GM19372 (cell line): Measurements from ENCODE around the gene COX8A.
A peak's percentile ranks its signal among the peaks of the same experiment; 100 is the strongest.
"Not testable (repeated sequence)": the region's sequence is repeated elsewhere in the genome, so short reads cannot be mapped to it uniquely, and the experiment has no call there.

ENCODE experiments used
- ATAC-seq: cut with Tn5 transposase; IDR thresholded peaks from one replicate; pipeline ENCODE4 v1.9.1; 2021; ENCODE audit warnings: mild to moderate bottlenecking, low read depth, moderate library complexity; ENCODE audit not compliant: unreplicated experiment

The COX8A gene

GRCh38 chr11:63966444-63966843 lies 8.0 kb upstream of the COX8A start:
- ATAC-seq = no peak

GRCh38 chr11:63969461-63969860 lies 5.0 kb upstream of the COX8A start:
- ATAC-seq = no peak

GRCh38 chr11:63970902-63971301 lies 3.5 kb upstream of the COX8A start:
- no peak for ATAC-seq

DNA sequence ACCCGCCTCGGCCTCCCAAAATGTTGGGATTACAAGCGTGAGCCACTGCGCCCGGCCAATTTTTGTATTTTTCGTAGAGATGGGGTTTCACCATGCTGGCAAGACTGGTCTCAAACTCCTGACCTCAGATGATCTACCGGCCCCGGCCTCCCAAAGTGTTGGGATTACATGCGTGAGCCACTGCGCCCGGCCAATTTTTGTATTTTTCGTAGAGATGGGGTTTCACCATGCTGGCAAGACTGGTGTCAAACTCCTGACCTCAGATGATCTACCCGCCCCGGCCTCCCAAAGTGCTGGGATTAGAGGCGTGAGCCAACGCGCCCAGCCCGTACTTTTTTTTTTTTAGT lies 535 bp upstream of the COX8A start:
- not testable (repeated sequence) for ATAC-seq

GRCh38 chr11:63978551-63979239 lies 4.3 kb downstream of the COX8A start:
- no peak for ATAC-seq

DNA sequence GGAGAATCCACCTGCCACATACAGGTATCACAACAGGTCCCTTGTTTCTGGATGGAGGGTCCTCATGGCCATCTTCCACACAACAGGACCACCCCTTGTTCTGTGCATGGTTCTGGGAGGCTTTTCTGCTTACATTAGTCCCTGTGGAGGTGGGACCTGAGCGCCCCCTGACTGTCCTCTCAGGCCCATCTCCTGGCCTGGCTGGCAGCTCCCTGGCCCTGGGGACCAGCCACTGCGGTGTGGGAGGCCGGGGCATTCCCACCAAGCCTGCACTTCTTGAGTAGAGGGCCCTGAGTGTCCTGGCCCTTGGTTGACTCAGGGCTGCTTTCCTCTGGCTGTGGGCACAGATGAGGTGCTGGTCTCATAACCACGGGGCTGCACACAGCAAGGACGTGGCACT lies 5.0 kb downstream of the COX8A start:
- no peak for ATAC-seq

DNA sequence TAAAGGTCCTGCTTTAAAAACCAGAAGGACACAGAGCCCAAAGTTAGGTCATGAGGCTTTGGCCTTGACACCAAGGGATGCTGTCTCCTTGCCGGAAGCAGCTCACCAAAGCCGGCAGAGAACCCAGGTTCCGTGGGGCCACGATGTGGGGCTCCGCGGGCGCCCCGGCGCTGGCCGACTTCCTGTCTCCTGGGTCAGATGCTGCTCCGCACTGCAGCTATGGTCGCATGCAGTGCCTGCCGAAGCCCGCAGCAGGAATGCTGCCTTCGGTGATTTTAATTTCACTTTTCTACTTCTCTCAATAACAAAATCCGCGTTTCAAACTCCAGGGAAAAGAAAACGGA lies 11.4 kb downstream of the COX8A start:
- ATAC-seq = no peak

DNA sequence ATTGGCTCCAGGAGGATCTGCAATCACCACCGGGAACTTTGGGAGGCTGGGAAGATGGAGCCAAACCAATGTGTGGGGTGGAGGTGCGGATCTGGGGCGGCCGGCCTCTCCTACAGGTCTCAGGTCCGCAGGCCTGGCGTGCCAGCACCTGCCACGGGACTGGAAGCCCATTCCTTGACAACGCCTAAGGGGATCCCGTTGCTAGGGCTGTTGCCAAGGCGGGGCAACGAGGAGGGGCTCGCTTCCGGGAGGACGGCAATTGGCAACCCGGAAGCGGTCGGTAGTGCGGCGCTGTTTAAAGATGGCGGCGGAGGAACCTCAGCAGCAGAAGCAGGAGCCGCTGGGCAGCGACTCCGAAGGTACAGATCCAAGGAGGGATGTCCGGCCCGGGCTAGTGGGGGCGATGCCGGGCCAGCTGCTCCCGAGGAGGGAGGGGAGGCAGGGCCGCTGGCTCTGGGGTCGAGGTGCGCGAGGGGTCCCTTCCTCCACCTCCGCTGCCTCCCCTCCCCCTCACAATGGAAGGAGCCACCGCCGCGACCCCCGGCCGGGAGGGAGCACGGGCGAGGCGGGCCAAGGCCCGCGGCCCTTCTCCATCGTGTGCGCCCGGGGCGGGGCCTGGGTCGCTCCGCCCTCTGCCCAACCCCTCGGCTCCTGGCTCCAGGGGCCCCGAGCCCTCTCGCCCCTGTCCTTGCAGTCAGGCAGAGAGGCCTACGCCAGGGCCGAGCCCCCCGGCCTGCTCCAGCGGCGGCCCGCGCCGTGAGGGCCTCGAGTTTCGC lies 11.9 kb downstream of the COX8A start, which contains the start of gene OTUB1:
TSS of gene OTUB1 (plus strand) at position 283 of the 776 bp plus-strand sequence. CDS start at position 302, 19 bp downstream.
- peak; percentile 79 for ATAC-seq

DNA sequence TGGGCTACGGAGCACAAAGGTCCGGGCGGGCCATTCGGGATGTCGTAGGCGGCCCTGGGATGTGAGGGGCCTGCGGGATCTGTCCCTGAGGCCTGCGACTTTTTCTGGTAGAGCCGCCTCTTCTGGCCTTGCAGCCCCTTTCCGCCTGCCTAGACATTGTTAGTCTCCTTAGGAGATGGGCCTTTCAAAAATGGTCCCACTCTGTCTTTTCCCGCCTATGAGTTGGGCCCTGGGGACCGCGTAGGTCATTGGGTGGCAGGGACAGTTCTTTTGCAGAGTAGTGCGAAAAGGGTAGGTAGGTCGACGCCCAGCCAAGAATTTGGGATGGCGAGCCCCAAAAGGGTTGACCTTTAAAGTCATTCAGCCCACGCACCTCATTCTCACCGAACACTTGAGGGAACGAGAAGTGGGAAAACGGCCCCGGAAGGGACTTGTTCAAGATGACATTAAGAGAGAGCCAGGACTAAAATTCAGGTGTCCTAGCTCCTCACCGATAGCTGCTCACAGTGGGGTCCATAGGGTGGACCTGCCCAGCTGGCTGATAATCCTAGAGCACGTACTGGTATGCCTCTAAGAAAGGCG lies 12.6 kb downstream of the COX8A start:
- no peak for ATAC-seq

DNA sequence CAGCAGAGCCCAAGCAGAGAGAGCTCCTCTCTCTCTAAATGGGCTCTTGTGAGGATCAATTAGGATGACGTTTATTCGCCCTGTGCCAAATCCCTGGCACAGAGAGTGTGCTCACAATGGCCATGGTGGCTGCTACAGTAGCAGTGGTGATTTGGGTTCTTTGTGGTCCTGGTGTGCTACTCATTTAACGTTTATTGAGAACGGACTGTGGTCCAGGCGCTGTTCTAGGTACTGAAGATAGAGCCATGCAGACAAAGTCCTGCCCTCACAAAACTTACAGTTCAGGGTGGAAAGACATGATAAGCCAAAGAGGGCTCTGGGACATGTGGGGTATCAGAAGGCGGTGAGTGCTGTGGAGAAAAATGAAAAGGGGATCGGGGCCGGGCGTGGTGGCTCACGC lies 17.1 kb downstream of the COX8A start:
- ATAC-seq = no peak

- ATAC-seq = no peak
Observed at GRCh38 chr11:63993100-63993499, 18.7 kb downstream of the COX8A start.

DNA sequence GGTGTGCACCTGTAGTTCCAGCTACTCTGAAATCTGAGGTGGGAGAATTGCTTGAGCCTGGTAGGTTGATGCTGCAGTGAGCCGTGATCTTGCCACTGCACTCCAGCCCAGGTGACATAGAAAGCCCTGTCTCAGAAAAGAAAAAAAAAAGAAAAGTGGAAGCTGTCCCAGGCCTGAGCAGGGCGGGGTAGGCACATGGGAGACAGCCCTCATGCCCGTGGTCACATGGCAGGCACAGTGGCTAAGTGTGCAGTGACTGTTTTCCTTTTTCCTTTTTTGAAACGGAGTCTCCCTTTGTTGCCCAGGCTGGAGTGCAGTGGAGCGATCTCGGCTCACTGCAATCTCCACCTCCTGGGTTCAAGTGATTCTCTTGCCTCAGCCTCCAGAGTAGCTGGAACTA lies 19.6 kb downstream of the COX8A start:
- ATAC-seq = no peak

DNA sequence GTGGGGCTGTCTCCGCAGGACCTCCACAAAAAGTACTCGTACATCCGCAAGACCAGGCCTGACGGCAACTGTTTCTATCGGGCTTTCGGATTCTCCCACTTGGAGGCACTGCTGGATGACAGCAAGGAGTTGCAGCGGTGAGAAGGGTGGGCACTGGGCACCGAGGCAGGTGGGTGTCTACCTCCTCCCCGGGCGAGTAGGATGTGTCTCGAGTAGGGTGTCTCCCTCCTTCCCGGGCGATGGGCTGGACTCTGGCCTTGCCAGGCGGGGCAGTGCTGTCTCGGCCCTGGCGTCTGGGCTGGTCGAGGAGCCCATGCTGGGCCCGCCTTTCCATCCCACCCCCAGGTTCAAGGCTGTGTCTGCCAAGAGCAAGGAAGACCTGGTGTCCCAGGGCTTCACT lies 22.1 kb downstream of the COX8A start:
- ATAC-seq = no peak

DNA sequence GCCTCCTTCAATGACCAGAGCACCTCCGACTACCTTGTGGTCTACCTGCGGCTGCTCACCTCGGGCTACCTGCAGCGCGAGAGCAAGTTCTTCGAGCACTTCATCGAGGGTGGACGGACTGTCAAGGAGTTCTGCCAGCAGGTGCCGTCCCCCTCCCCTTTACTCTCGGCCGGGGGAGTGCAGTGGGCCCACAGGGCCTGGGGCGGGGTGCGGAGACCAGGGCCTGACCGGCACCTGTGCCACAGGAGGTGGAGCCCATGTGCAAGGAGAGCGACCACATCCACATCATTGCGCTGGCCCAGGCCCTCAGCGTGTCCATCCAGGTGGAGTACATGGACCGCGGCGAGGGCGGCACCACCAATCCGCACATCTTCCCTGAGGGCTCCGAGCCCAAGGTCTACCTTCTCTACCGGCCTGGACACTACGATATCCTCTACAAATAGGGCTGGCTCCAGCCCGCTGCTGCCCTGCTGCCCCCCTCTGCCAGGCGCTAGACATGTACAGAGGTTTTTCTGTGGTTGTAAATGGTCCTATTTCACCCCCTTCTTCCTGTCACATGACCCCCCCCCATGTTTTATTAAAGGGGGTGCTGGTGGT lies 22.8 kb downstream of the COX8A start:
- no peak for ATAC-seq

GRCh38 chr11:63997801-63998337 lies 23.4 kb downstream of the COX8A start:
- ATAC-seq = no peak

- no peak for ATAC-seq
Observed at GRCh38 chr11:63998558-63999348, 24.3 kb downstream of the COX8A start.

- ATAC-seq = no peak
Observed at GRCh38 chr11:63999349-64000025, 25.1 kb downstream of the COX8A start.

GRCh38 chr11:64000026-64000739 lies 25.8 kb downstream of the COX8A start:
- peak; percentile 54 for ATAC-seq
